ENCODE results near the gene PMFBP1. TPM values are rescaled to one million over a fixed set of nuclear protein-coding genes. Genes with fewer than 3 reads are reported as not detected.
A peak's percentile ranks its signal among the peaks of the same experiment; 100 is the strongest.
"Not testable (repeated sequence)": the region's sequence is repeated elsewhere in the genome, so short reads cannot be mapped to it uniquely, and the experiment has no call there.

The PMFBP1 gene
- total RNA-seq, 4 donors from 2014 or later: not detected

GRCh38 chr16:72083778-72084404 lies 88.1 kb downstream of the PMFBP1 start:
- Histone ChIP-seq H3K9me3 (no peaks in the 10 kb centered on the region), H3K4me1 (no peaks in the 10 kb centered on the region), H3K4me3 (no peak overlapping the region), H3K27me3 (no peaks in the 10 kb centered on the region), H3K36me3 (peaks cover 4 to 44% of the 10 kb centered on the region in 2 donors), H3K27ac (no peak overlapping the region)
- in situ Hi-C loops (cut with MboI; ENCODE audit: low sequenced_read_pairs in 4 of 4) (no loop called here), intact Hi-C loops (cut with DNase I; ENCODE audit: low total_unique reads) (no loop called here)
- no peak for DNase-seq
- TF ChIP-seq CTCF (IDR thresholded peaks at IDR 0.05 in 4 of 5, conservative IDR thresholded peaks at IDR 0.05 in 1 of 5): no peak
- ATAC-seq: no peak

- H3K4me3 ChIP-seq; H3K9me3 ChIP-seq; H3K27me3 ChIP-seq; ATAC-seq; H3K27ac ChIP-seq; H3K36me3 ChIP-seq; in situ Hi-C loops (cut with MboI; ENCODE audit: low sequenced_read_pairs in 4 of 4); intact Hi-C loops (cut with DNase I; ENCODE audit: low total_unique reads); DNase-seq: not testable (repeated sequence)
- H3K4me1 ChIP-seq: peaks cover 12 to 20% of the 10 kb centered on the region in 2 donors
These were observed 94.8 kb downstream of the PMFBP1 start for GRCh38 chr16:72076991-72077706.

- in situ Hi-C loops (cut with MboI; ENCODE audit: low sequenced_read_pairs in 4 of 4); H3K36me3 ChIP-seq; H3K4me3 ChIP-seq; H3K9me3 ChIP-seq; DNase-seq; H3K27ac ChIP-seq; intact Hi-C loops (cut with DNase I; ENCODE audit: low total_unique reads); H3K27me3 ChIP-seq; ATAC-seq: not testable (repeated sequence)
- peaks cover 12 to 20% of the 10 kb centered on the region in 2 donors for H3K4me1 ChIP-seq
These were observed 96.9 kb downstream of the PMFBP1 start for GRCh38 chr16:72075067-72075466.

DNA sequence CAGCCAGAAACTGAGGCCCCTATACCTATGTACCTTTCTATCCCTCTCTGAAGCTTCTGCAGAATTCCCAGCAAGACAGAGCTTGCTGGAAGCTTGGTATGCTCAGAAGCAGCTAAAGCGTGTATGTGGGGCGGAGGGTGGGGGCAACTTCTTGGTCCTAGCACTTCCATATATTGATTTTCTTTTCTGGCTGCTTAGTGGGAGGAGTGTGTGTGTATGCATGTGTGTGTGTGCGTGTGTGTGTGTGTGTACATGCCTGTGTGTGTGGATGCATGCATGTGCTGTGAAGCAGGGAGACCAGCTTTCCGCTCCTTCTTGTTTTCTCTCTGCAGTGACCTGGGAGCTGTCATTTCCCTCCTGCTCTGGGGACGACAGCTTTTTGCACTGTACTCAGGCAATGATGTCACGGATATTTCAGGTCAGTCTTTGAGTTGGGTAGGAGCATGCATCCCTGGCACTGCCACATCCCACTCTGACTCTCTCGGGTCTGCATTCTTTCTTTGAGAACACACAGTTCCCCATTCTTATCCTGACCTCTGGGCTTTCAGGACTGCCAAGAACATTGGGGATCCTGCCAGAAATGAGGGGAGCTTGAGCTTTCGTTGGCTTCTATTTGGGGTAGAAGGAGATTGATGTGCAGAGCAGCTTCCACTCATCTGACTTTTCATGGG lies 98.3 kb downstream of the PMFBP1 start:
- in situ Hi-C loops (cut with MboI; ENCODE audit: low sequenced_read_pairs in 4 of 4): no loop called here
- peak overlapping the region in 1 of 4 donors; percentile 13 for H3K27ac ChIP-seq
- H3K9me3 ChIP-seq: no peaks in the 10 kb centered on the region
- intact Hi-C loops (cut with DNase I; ENCODE audit: low total_unique reads): no loop called here
- peaks cover 12 to 20% of the 10 kb centered on the region in 2 donors for H3K4me1 ChIP-seq
- no peak overlapping the region for H3K4me3 ChIP-seq
- ATAC-seq (peak; percentile 56 to 78), DNase-seq (peak in 1 of 2 donors; percentile 37)
- TF ChIP-seq POLR2A (IDR thresholded peaks at IDR 0.05) (no peak), CTCF (IDR thresholded peaks at IDR 0.05 in 4 of 5, conservative IDR thresholded peaks at IDR 0.05 in 1 of 5) (no peak)
- H3K27me3 ChIP-seq: no peaks in the 10 kb centered on the region
- no peaks in the 10 kb centered on the region for H3K36me3 ChIP-seq

DNA sequence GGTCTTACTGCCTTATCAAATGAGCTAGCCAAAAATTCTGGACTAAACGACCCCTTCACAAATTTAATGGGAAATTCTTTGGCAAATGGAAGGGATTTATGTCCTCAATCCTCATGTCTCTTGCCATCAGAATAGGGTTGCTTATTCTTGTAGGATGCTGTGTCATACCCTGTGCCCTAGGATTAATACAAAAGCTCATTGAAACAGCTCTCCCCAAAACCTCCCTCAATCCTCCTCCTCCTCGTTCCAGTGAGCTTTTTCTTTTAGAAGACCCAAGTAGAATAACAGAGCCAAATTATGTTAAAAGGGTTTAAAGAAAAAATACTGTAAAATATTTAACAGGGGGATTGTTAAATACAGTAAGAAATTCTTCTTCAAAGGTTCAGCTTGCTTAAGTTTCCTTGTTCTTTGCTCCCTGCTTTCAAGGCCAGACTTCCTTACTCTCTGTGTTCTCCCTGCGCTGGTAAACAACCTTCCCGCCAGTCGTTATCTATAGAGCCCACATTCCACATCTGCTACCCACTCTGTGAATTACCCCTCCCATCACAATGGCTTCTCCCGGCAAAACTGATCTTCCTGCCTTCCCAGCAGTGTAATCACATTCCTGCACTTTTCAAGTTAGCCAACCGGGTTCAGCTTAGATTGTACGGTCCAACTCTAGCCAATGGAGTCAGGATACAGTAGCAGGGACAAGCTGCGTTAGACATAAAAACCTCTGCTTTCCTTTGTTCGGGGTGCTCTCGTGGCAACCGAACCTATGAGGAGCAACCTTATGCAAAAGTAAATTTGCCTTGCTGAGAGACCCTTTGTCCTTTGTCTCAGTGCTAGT lies 99.2 kb downstream of the PMFBP1 start:
- DNase-seq: no peak
- Histone ChIP-seq H3K36me3 (no peaks in the 10 kb centered on the region), H3K27me3 (no peaks in the 10 kb centered on the region), H3K9me3 (no peaks in the 10 kb centered on the region), H3K27ac (no peak overlapping the region), H3K4me1 (peaks cover 12 to 20% of the 10 kb centered on the region in 2 donors), H3K4me3 (no peak overlapping the region)
- TF ChIP-seq CTCF (IDR thresholded peaks at IDR 0.05 in 4 of 5, conservative IDR thresholded peaks at IDR 0.05 in 1 of 5) (no peak), POLR2A (IDR thresholded peaks at IDR 0.05) (no peak)
- in situ Hi-C loops (cut with MboI; ENCODE audit: low sequenced_read_pairs in 4 of 4) (no loop called here), intact Hi-C loops (cut with DNase I; ENCODE audit: low total_unique reads) (no loop called here)
- no peak for ATAC-seq

Other genes starting within 250 kb of the PMFBP1 start
- not detected for gene PKD1L3, start 171.8 kb downstream of the PMFBP1 start, total RNA-seq
- 1 to 10 TPM; 5.1 to 7.3 (median 6.7) TPM for gene DHODH, start 163.4 kb downstream of the PMFBP1 start, total RNA-seq
- gene HP, start 117.7 kb downstream of the PMFBP1 start, total RNA-seq: 100 to 1,000 TPM in 1 of 4 donors, 10 to 100 TPM in 1, 1 to 10 TPM in 1, not detected in 1; 1.5 to 206 (median 63.7) TPM
- gene HPR, start 108.9 kb downstream of the PMFBP1 start, total RNA-seq: under 1 TPM in 1 of 4 donors, not detected in 3; 0.20 TPM
- gene TXNL4B, start 78.5 kb downstream of the PMFBP1 start, total RNA-seq: 10 to 100 TPM in 2 of 4 donors, 1 to 10 TPM in 2; 6.0 to 13.7 (median 10.0) TPM
- gene DHX38, start 78.3 kb downstream of the PMFBP1 start, total RNA-seq: 10 to 100 TPM; 26.9 to 75.3 (median 53.8) TPM